OCI-LY1 (cell line): ENCODE measurements around the gene CRYBG3.

Experiments used
- EZH2 ChIP-seq: fragments of 200-600 bp; sonication (generic), shearing (Covaris generic); IDR thresholded peaks from 2 replicates; pipeline ENCODE4 v1.8.0; 2017; ENCODE audit warnings: borderline replicate concordance, mixed run types, mild to moderate bottlenecking, antibody characterized with exemption, low read length, moderate library complexity, mixed read lengths
- TF ChIP-seq, protein P1 (sequence below): fragments of 200-600 bp; sonication (generic), shearing (Covaris generic); IDR thresholded peaks from 2 replicates; pipeline ENCODE4 v1.5.1; 2017; ENCODE audit warnings: mild to moderate bottlenecking, antibody characterized with exemption, low read length, moderate library complexity, mixed read lengths

DNA sequence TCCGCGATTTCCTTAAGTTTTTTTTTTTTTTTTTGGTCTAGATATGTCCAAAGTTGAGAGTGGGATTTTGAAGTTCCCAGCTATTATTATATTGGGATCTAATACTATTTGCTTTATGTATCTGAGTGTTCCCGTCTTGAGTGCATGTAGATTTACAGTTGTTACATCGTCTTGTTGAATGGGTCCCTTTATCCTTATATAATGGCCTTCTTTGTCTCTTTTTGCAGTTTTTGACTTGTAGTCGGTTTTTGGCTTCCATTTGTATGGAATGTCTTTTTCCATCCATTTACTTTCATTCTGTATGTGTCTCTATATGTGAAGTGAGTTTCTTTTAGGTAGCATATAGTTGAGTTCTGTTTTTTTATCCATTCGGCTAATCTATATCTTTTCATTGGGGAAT lies 35.6 kb downstream of the CRYBG3 start:
- TF ChIP-seq, protein P1, sequence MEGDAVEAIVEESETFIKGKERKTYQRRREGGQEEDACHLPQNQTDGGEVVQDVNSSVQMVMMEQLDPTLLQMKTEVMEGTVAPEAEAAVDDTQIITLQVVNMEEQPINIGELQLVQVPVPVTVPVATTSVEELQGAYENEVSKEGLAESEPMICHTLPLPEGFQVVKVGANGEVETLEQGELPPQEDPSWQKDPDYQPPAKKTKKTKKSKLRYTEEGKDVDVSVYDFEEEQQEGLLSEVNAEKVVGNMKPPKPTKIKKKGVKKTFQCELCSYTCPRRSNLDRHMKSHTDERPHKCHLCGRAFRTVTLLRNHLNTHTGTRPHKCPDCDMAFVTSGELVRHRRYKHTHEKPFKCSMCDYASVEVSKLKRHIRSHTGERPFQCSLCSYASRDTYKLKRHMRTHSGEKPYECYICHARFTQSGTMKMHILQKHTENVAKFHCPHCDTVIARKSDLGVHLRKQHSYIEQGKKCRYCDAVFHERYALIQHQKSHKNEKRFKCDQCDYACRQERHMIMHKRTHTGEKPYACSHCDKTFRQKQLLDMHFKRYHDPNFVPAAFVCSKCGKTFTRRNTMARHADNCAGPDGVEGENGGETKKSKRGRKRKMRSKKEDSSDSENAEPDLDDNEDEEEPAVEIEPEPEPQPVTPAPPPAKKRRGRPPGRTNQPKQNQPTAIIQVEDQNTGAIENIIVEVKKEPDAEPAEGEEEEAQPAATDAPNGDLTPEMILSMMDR, result no peak
- TF ChIP-seq EZH2, result no peak
